H1 (cell line): Measurements from ENCODE around the gene ZDHHC22. TPM values are rescaled to one million over a fixed set of nuclear protein-coding genes. Genes with fewer than 3 reads are reported as not detected.

Experiments
- CTCF ChIA-PET: fragments of 300-600 bp; sonication (Branson Sonifier 250); formaldehyde crosslinking; loops from one replicate; lab custom pipeline; 2021; ENCODE audit not compliant: partially characterized antibody; lab: Charles Lee
- POLR2A ChIA-PET: fragments of 300-600 bp; sonication (Branson Sonifier 250); formaldehyde crosslinking; loops from one replicate; lab custom pipeline; 2021; ENCODE audit warnings: inconsistent platforms; ENCODE audit not compliant: partially characterized antibody; lab: Charles Lee
- DNase-seq, 2 experiments: peaks; one replicate each; pipeline versions ENCODE4 v3.0.0 to v3.0.0-alpha.2; 2010 to 2022; ENCODE audit warnings: low spot score in 2 of 2, low read depth in 1 of 2, mixed read lengths in 1 of 2
- FAIRE-seq: peaks from 2 replicates; lab custom pipeline; 2011; peaks lifted over from hg19 to GRCh38; lab: Jason Lieb, UNC
- H2AFZ ChIP-seq: 2 replicates; pipeline ENCODE4 v1.8.1; 2012; ENCODE audit warnings: low read length, inconsistent platforms
- H2AK5ac ChIP-seq: 2 replicates; pipeline ENCODE4 v1.6.1; 2013; ENCODE audit warnings: low read depth, low read length
- H2BK120ac ChIP-seq: replicated peaks from 2 replicates; pipeline ENCODE3; 2013; ENCODE audit warnings: low read depth, low read length, inconsistent platforms
- H2BK12ac ChIP-seq: 2 replicates; pipeline ENCODE4 v1.6.1; 2013; ENCODE audit warnings: low read depth, low read length
- H2BK15ac ChIP-seq: 2 replicates; pipeline ENCODE4 v1.6.1; 2013; ENCODE audit warnings: low read length
- H2BK20ac ChIP-seq: 2 replicates; pipeline ENCODE4 v1.6.1; 2013; ENCODE audit warnings: low read length
- H2BK5ac ChIP-seq: 2 replicates; pipeline ENCODE4 v1.6.1; 2013; ENCODE audit warnings: low read depth, low read length
- H3K14ac ChIP-seq: 2 replicates; pipeline ENCODE4 v1.6.1; 2013; ENCODE audit warnings: inconsistent platforms; ENCODE audit not compliant: insufficient read length
- H3K18ac ChIP-seq: 2 replicates; pipeline ENCODE4 v1.6.1; 2013; ENCODE audit warnings: low read length; ENCODE audit errors: extremely low read depth
- H3K23ac ChIP-seq: 2 replicates; pipeline ENCODE4 v1.6.1; 2013; ENCODE audit warnings: inconsistent platforms; ENCODE audit not compliant: insufficient read length
- H3K23me2 ChIP-seq: 2 replicates; pipeline ENCODE4 v1.6.1; 2013; ENCODE audit warnings: low read depth, low read length
- H3K27ac ChIP-seq: 2 replicates; pipeline ENCODE4 v1.6.1; 2011; ENCODE audit warnings: low read depth, low read length, inconsistent platforms
- H3K27me3 ChIP-seq, 4 experiments: replicated peaks in 1 of 4; 1 replicate in 1 of 4; 2 replicates in 3 of 4; pipeline versions ENCODE4 v1.6.1 to v1.8.1; 2011 to 2013; ENCODE audit warnings: low read length in 3 of 4, mild to moderate bottlenecking in 3 of 4, inconsistent platforms in 2 of 4, mixed read lengths in 2 of 4, moderate library complexity in 1 of 4; ENCODE audit not compliant: control insufficient read depth in 3 of 4, insufficient read depth in 3 of 4; ENCODE audit errors: extremely low read depth in 1 of 4
- H3K36me3 ChIP-seq, 4 experiments: 2 replicates each; pipeline versions ENCODE4 v1.6.1 to v1.8.1; 2011 to 2013; ENCODE audit warnings: mild to moderate bottlenecking in 4 of 4, low read length in 3 of 4, moderate library complexity in 2 of 4, control low read depth in 1 of 4, inconsistent platforms in 1 of 4; ENCODE audit not compliant: insufficient read depth in 4 of 4, control insufficient read depth in 2 of 4
- H3K4ac ChIP-seq: replicated peaks from 2 replicates; pipeline ENCODE3; 2013; ENCODE audit warnings: low read length, low read depth, mixed read lengths, inconsistent platforms; ENCODE audit not compliant: insufficient read length
- H3K4me1 ChIP-seq, 4 experiments: replicated peaks in 1 of 4; 1 replicate in 1 of 4; 2 replicates in 3 of 4; pipeline versions ENCODE4 v1.6.1 to v1.8.1; 2011 to 2013; ENCODE audit warnings: low read length in 3 of 4, inconsistent platforms in 2 of 4, mixed read lengths in 1 of 4; ENCODE audit not compliant: insufficient read depth in 4 of 4, control insufficient read depth in 3 of 4
- H3K4me2 ChIP-seq, 2 experiments: 2 replicates each; pipeline versions ENCODE4 v1.6.1 to v1.8.1; 2011 to 2013; ENCODE audit warnings: low read depth in 2 of 2, low read length in 2 of 2, control low read depth in 1 of 2, inconsistent platforms in 1 of 2, mild to moderate bottlenecking in 1 of 2; ENCODE audit not compliant: insufficient read depth in 1 of 2
- H3K4me3 ChIP-seq, 4 experiments: fragments of 200-600, 300-600 bp in 1 of 4; sonication (generic), shearing (Covaris generic), sonication (Bioruptor Twin) in 1 of 4; 2 replicates each; pipeline versions ENCODE4 v1.5.1 to v1.8.1; 2011 to 2016; ENCODE audit warnings: low read length in 4 of 4, low read depth in 3 of 4, control low read depth in 2 of 4, inconsistent platforms in 2 of 4, mild to moderate bottlenecking in 2 of 4, mixed read lengths in 1 of 4, moderate library complexity in 1 of 4; ENCODE audit not compliant: insufficient read depth in 2 of 4; ENCODE audit errors: extremely low read depth in 1 of 4
- H3K56ac ChIP-seq: replicated peaks from 2 replicates; pipeline ENCODE3; 2013; ENCODE audit warnings: low read depth, mild to moderate bottlenecking, mixed read lengths, low read length, inconsistent platforms; ENCODE audit not compliant: insufficient read length
- H3K79me1 ChIP-seq: 2 replicates; pipeline ENCODE4 v1.6.1; 2013; ENCODE audit warnings: low read depth, low read length, control low read depth
- H3K79me2 ChIP-seq, 2 experiments: 2 replicates each; pipeline versions ENCODE4 v1.6.1 to v1.8.1; 2012 to 2013; ENCODE audit warnings: low read length in 2 of 2, mild to moderate bottlenecking in 2 of 2, inconsistent platforms in 1 of 2; ENCODE audit not compliant: insufficient read depth in 2 of 2, control insufficient read depth in 1 of 2
- H3K9ac ChIP-seq, 4 experiments: replicated peaks in 1 of 4; 1 replicate in 1 of 4; 2 replicates in 3 of 4; pipeline versions ENCODE4 v1.6.1 to v1.8.1; 2011 to 2013; ENCODE audit warnings: low read depth in 3 of 4, low read length in 3 of 4, control low read depth in 2 of 4, mild to moderate bottlenecking in 2 of 4, moderate library complexity in 2 of 4, inconsistent platforms in 1 of 4; ENCODE audit errors: extremely low read depth in 1 of 4
- H3K9me3 ChIP-seq, 2 experiments: 2 replicates each; pipeline versions ENCODE4 v1.6.1 to v1.8.1; 2012 to 2013; ENCODE audit warnings: mild to moderate bottlenecking in 2 of 2, moderate library complexity in 2 of 2, control low read depth in 1 of 2, inconsistent platforms in 1 of 2, low read depth in 1 of 2, low read length in 1 of 2, mixed read lengths in 1 of 2; ENCODE audit not compliant: insufficient read depth in 2 of 2
- H4K20me1 ChIP-seq, 2 experiments: replicated peaks in 1 of 2; 2 replicates each; pipeline versions ENCODE3 to v1.8.1; 2011 to 2013; ENCODE audit warnings: inconsistent platforms in 2 of 2, low read length in 2 of 2, mild to moderate bottlenecking in 1 of 2; ENCODE audit not compliant: insufficient read depth in 2 of 2, control insufficient read depth in 1 of 2
- H4K5ac ChIP-seq: 2 replicates; pipeline ENCODE4 v1.6.1; 2013; ENCODE audit warnings: low read length, low read depth, mixed read lengths, inconsistent platforms; ENCODE audit not compliant: insufficient read length
- H4K8ac ChIP-seq: 2 replicates; pipeline ENCODE4 v1.8.0; 2013; ENCODE audit warnings: mild to moderate bottlenecking, moderate library complexity, low read length, inconsistent platforms; ENCODE audit not compliant: insufficient read depth; ENCODE audit errors: extremely low read depth
- H4K91ac ChIP-seq: replicated peaks from 2 replicates; pipeline ENCODE3; 2013; ENCODE audit warnings: low read length, mixed read lengths, inconsistent platforms; ENCODE audit not compliant: insufficient read length
- CHD1 ChIP-seq: IDR thresholded peaks from 2 replicates; pipeline ENCODE4 v1.6.1; 2012; ENCODE audit warnings: low read depth, low read length, improper control_type of control experiment
- EZH2 ChIP-seq: fragments of 200-600 bp; sonication (generic); IDR thresholded peaks from 2 replicates; pipeline ENCODE4 v1.7.1; 2012; ENCODE audit warnings: low read depth, mild to moderate bottlenecking, moderate library complexity, low read length, inconsistent platforms; ENCODE audit not compliant: severe bottlenecking
- NANOG ChIP-seq: IDR thresholded peaks from 2 replicates; pipeline ENCODE4 v1.6.1; 2011; ENCODE audit warnings: low read length, low read depth, mild to moderate bottlenecking, inconsistent platforms; ENCODE audit not compliant: insufficient read depth, poor library complexity, severe bottlenecking
- SIX5 ChIP-seq: IDR thresholded peaks from 2 replicates; pipeline ENCODE4 v1.6.1; 2011; ENCODE audit warnings: mild to moderate bottlenecking, low read depth, low read length
- TBP ChIP-seq: IDR thresholded peaks from 2 replicates; pipeline ENCODE4 v1.6.1; 2011; ENCODE audit warnings: low read depth, low read length, improper control_type of control experiment
- TCF12 ChIP-seq: IDR thresholded peaks from 2 replicates; pipeline ENCODE4 v1.6.1; 2011; ENCODE audit warnings: low read depth, mild to moderate bottlenecking, low read length
- WGBS, 2 experiments: shearing (Covaris generic) in 1 of 2; methylation state at CpG; one replicate each; pipeline versions ENCODE4 v1.1.6 to v1.1.7; 2013 to 2015; ENCODE audit warnings: low lambda C conversion rate in 2 of 2, mixed read lengths in 2 of 2, inconsistent platforms in 1 of 2, low coverage in 1 of 2, missing lambda C conversion rate in 1 of 2; ENCODE audit not compliant: insufficient replicate concordance in 2 of 2, insufficient coverage in 1 of 2, insufficient read length in 1 of 2; ENCODE audit errors: extremely low coverage in 1 of 2, missing lambda C conversion rate in 1 of 2; 5-methylcytosine and 5-hydroxymethylcytosine counted together
- polyA plus RNA-seq, 7 experiments: library from polyadenylated mRNA; depleted of rRNA in 3 of 7; stranded (reverse) in 5 of 7; unstranded in 2 of 7; fragments of >200 nt in 5 of 7; fragments of 200-250 nt in 2 of 7; gene quantifications; 1 replicate in 5 of 7; 2 replicates in 1 of 7; 4 replicates in 1 of 7; pipeline versions ENCODE4 v1.2.1 to v1.2.3, GENCODE V29; 2011 to 2013; ENCODE audit warnings: missing spikeins in 2 of 7, mixed read lengths in 2 of 7
- total RNA-seq: library from RNA; stranded (reverse); fragmentation: NEBNext Ultra II Directional; extraction: Animal tissue kit (Norgen Biotek cat#: 25700); gene quantifications from 2 replicates; pipeline ENCODE4 v1.2.1, GENCODE V29; 2021

ZDHHC22 gene
- total and polyA plus RNA-seq, 2 of the 8 experiments (the other 6 are each of a cell fraction or from before 2014, with no cell fraction given) = 23.8 to 55.2 TPM

DNA sequence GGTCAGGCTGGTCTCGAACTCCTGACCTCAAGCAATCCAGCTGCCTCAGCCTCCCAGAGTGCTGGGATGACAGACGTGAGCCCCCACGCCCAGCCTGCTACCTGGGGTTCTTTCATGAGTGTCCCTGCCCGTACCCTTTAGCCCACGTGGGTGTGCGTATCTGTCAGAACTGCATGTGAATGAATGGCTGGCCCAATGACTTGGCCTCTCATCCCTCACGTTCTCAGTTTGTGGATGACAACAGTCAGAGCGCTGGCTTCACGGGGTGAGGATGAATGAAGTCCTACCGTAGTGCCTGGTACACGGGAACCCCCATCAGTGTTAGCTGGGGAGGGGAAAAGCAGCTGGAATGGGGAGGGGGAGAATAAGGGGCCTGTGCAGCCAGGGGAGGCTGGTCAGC, 16.1 kb upstream of the ZDHHC22 start:
- H3K56ac ChIP-seq = no peak overlapping the region
- H2BK15ac ChIP-seq = peak overlapping the region; percentile 96; the same call in 1 of the 2 replicates
- H3K4me3 ChIP-seq = peak overlapping the region in 1 of 4 experiments; percentile 29; a peak in 1 of 8 replicates
- no peak overlapping the region for H4K5ac ChIP-seq
- DNase-seq (no peak), FAIRE-seq (no peak)
- POLR2A ChIA-PET = interaction anchor here (0.6 to 1.7 kb wide), 2 partner anchors 17 to 56 kb away, joined by 3 to 4 read pairs; no protein-coding TSS in a partner anchor
- CTCF ChIA-PET = interaction anchor here (0.8 to 52.5 kb wide), 8 partner anchors 12 to 134 kb away, joined by 3 to 1490 read pairs (median 4); partner anchors contain the start of genes CIPC and ZDHHC22
- H2AFZ ChIP-seq = 0 out of 2 replicates have a peak overlapping the region, but pooled peaks have one; percentile 14
- H3K14ac ChIP-seq = no peak overlapping the region
- H2BK5ac ChIP-seq = peak overlapping the region; percentile 96; the same call in 1 of the 2 replicates
- no peaks in the 10 kb centered on the region for H3K9me3 ChIP-seq
- H3K4me2 ChIP-seq = peak overlapping the region; percentile 68 to 99
- H3K79me1 ChIP-seq = no peaks in the 10 kb centered on the region
- no peak for TF ChIP-seq NANOG
- no peak for TF ChIP-seq EZH2
- TF ChIP-seq TCF12 = no peak
- no peak for TF ChIP-seq TBP
- TF ChIP-seq SIX5 = no peak
- TF ChIP-seq CHD1 = no peak
- H3K23ac ChIP-seq = peak overlapping the region; percentile 27
- H4K20me1 ChIP-seq = peaks cover 0 to 2% of the 10 kb centered on the region in 2 experiments
- H4K8ac ChIP-seq = peak overlapping the region; percentile 86; the same call in 1 of the 2 replicates
- H4K91ac ChIP-seq = peak overlapping the region; percentile 99
- H2BK120ac ChIP-seq = no peak overlapping the region
- no peak overlapping the region for H3K18ac ChIP-seq
- 65% methylated on average over 11 of the region's 11 CpGs; no CpG with 5 or more reads in 1 of the 2 experiments for WGBS, 2 experiments
- H2BK20ac ChIP-seq = no peak overlapping the region
- H2AK5ac ChIP-seq = no peak overlapping the region
- no peaks in the 10 kb centered on the region for H3K79me2 ChIP-seq
- H3K4me1 ChIP-seq = peaks cover 3 to 30% (median 14%) of the 10 kb centered on the region in 4 experiments
- H3K27ac ChIP-seq = no peak overlapping the region
- peak overlapping the region; percentile 9 for H3K4ac ChIP-seq
- no peaks in the 10 kb centered on the region for H3K36me3 ChIP-seq
- H2BK12ac ChIP-seq = peak overlapping the region; percentile 100; the same call in 1 of the 2 replicates
- H3K9ac ChIP-seq = no peak overlapping the region
- no peaks in the 10 kb centered on the region; a peak in 1 of 7 replicates for H3K27me3 ChIP-seq
- H3K23me2 ChIP-seq = peaks cover 4% of the 10 kb centered on the region
